Measurements from ENCODE around the gene RUNX3. TPM values are rescaled to one million over a fixed set of nuclear protein-coding genes. Genes with fewer than 3 reads are reported as not detected.
"Not testable (repeated sequence)": the region's sequence is repeated elsewhere in the genome, so short reads cannot be mapped to it uniquely, and the experiment has no call there.

RUNX3 gene
- total and polyA plus RNA-seq, 9 donors, result 0.22 to 4.5 (median 0.49) TPM

DNA sequence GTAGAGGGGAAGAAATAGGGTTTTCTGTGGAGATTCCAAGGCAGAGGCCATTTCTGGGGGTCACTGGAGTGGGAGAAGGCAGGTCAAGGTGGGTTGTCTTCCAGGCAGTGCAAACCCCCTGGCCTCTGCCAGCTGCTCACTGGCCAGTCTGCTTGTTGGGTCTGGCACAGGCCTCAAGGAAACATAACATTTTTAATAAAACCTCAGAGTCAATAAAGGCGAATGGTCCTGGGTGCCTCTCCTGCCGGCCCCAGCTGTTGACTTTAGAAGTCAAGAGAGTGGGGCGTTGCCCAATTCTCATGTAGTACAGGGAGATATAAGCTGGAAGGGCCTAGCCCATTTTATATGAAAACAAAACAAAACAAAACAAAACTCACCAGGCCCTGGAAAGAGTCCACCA is 36.6 kb downstream of the RUNX3 start:
- H3K27me3 ChIP-seq (ENCODE audit: control insufficient read depth, insufficient read depth, low read length), result peaks cover 9% of the 10 kb centered on the region
- H3K4me3 ChIP-seq (ENCODE audit: low read length), result no peak overlapping the region
- no peak for DNase-seq
- no CpG with 5 or more reads among the region's 3 CpGs for WGBS (ENCODE audit: insufficient coverage)
- peaks cover 3% of the 10 kb centered on the region for H3K9me3 ChIP-seq (replicated peaks; ENCODE audit: control insufficient read depth, low read depth, low read length)
- no peaks in the 10 kb centered on the region for H3K36me3 ChIP-seq (ENCODE audit: control insufficient read depth, insufficient read depth, low read length)
- H3K27ac ChIP-seq (ENCODE audit: low read length), result no peak overlapping the region
- no peaks in the 10 kb centered on the region for H3K4me1 ChIP-seq (ENCODE audit: control insufficient read depth, insufficient read depth, low read length)

DNA sequence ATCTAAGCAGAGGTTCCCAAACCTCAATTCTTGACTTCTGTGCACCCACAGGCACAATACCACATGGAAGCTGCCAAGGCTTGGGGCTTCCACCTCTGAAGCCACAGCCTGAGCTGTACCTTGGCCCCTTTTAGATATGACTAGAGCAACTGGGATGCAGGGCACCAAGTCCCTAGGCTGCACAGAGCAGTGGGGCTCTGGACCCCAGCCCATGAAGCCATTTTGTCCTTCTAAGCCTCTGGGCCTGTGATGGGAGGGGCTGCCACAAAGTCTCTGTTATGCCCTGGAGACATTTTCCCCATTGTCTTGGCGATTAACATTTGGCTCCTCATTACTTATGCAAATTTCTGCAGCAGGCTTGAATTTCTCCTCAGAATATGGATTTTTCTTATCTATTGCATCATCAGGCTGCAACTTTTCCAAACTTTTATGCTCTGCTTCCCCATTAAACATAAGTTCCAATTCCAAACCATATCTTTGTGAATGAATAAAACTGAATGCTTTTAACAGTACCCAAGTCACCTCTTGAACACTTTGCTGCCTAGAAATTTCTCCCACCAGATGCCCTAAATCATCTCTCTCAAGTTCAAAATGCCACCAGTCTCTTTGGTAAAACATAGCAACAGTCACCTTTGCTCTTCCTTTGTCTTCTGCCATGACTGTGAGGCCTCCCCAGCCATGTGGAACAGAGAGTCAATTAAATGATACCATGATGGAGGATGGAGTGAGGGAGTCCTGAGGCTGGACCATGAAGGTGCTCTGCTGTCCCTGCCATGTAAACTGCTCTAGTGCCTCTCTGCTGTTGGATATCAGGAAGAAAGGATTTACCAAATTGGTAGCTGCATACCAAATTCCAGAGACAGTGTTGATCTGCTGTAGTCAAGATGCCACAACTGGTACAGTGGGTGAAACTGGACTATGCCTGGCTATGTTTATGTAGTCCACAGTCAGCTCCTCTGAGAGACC is 37.6 kb downstream of the RUNX3 start:
- Histone ChIP-seq H3K36me3 (ENCODE audit: control insufficient read depth, insufficient read depth, low read length) (no peaks in the 10 kb centered on the region), H3K4me1 (ENCODE audit: control insufficient read depth, insufficient read depth, low read length) (no peaks in the 10 kb centered on the region), H3K4me3 (ENCODE audit: low read length) (no peak overlapping the region), H3K9me3 (replicated peaks; ENCODE audit: control insufficient read depth, low read depth, low read length) (peaks cover 3% of the 10 kb centered on the region), H3K27ac (ENCODE audit: low read length) (no peak overlapping the region), H3K27me3 (ENCODE audit: control insufficient read depth, insufficient read depth, low read length) (peaks cover 5% of the 10 kb centered on the region)
- no peak for DNase-seq
- 100% methylated on average over 1 of the region's 1 CpG for WGBS (ENCODE audit: insufficient coverage)

DNA sequence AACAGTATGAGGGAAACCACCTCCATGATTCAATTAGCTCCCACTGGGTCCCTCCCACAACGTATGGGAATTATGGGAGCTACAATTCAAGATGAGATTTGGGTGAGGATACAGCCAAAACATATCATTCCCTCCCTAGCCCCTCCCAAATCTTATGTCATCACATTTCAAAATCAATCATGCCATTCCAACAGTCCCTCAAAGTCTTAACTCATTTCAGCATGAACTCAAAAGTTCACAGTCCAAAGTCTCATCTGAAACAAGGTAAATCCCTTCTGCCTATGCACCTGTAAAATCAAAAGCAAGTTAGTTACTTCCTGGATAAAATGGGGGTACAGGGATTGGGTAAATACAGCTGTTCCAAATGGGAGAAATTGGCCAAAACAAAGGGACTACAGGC is 38.7 kb downstream of the RUNX3 start:
- H3K27ac ChIP-seq (ENCODE audit: low read length); H3K27me3 ChIP-seq (ENCODE audit: control insufficient read depth, insufficient read depth, low read length); H3K9me3 ChIP-seq (replicated peaks; ENCODE audit: control insufficient read depth, low read depth, low read length); H3K4me1 ChIP-seq (ENCODE audit: control insufficient read depth, insufficient read depth, low read length); H3K36me3 ChIP-seq (ENCODE audit: control insufficient read depth, insufficient read depth, low read length); DNase-seq; H3K4me3 ChIP-seq (ENCODE audit: low read length): not testable (repeated sequence)
- WGBS (ENCODE audit: insufficient coverage), result no CpG with 5 or more reads among the region's 1 CpG

DNA sequence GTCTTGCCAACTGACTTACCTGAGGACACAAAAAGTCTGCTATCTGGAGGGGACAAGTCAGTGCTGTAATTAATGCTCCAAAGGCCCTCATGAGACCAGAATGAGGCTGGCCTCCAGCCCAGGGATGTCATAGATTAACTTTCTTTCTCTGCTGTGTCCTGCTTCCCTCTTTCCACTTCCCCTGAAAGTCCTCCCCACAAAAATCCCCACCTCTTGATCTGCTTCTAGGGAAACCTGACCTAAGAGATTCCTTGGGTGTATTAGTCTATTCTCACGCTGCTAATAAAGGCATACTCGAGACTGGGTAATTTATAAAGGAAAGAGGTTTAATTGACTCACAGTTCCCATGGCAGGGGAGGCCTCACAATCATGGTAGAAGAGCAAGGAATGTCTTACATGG is 39.2 kb downstream of the RUNX3 start:
- Histone ChIP-seq H3K4me3 (ENCODE audit: low read length) (no peak overlapping the region), H3K4me1 (ENCODE audit: control insufficient read depth, insufficient read depth, low read length) (no peaks in the 10 kb centered on the region), H3K36me3 (ENCODE audit: control insufficient read depth, insufficient read depth, low read length) (no peaks in the 10 kb centered on the region), H3K9me3 (replicated peaks; ENCODE audit: control insufficient read depth, low read depth, low read length) (peaks cover 3% of the 10 kb centered on the region), H3K27me3 (ENCODE audit: control insufficient read depth, insufficient read depth, low read length) (peaks cover 5% of the 10 kb centered on the region), H3K27ac (ENCODE audit: low read length) (no peak overlapping the region)
- DNase-seq, result no peak
- WGBS (ENCODE audit: insufficient coverage), result 59% methylated on average over 2 of the region's 2 CpGs

DNA sequence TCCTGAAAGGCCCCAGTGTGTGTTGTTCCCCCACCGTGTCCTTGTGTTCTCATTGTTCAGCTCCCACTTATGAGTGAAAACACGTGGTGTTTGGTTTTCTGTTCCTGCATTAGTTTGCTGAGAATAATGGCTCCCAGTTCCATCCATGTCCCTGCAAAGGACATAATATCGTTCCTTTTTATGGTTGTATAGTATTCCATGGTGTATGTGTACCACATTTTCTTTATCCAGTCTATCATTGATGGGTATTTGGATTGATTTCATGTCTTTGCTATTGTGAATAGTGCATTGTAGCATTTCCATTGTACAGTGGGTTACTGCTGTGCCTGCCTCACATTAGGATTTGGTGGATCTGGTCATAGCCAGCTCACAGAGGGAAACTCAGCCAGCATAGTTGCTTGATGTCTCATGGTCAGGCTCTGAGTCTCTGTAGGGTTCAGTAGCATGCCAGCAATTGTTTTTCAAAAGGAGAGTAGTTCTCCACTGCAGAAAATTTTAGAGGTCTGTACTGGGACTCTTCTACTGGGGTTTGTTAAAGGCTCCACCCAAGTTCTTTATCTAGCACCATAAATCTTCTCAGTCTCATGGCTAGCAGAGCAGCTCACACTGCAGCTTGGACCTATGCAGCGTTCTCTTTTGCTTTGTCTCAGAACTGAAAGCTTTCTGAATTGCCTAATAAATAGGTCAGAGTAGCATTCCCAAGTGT is 41.0 kb downstream of the RUNX3 start:
- Histone ChIP-seq H3K36me3 (ENCODE audit: control insufficient read depth, insufficient read depth, low read length) (no peaks in the 10 kb centered on the region), H3K9me3 (replicated peaks; ENCODE audit: control insufficient read depth, low read depth, low read length) (peaks cover 3% of the 10 kb centered on the region), H3K27ac (ENCODE audit: low read length) (no peak overlapping the region), H3K4me1 (ENCODE audit: control insufficient read depth, insufficient read depth, low read length) (no peaks in the 10 kb centered on the region), H3K27me3 (ENCODE audit: control insufficient read depth, insufficient read depth, low read length) (peaks cover 5% of the 10 kb centered on the region), H3K4me3 (ENCODE audit: low read length) (no peak overlapping the region)
- WGBS (ENCODE audit: insufficient coverage), result 92% methylated on average over 2 of the region's 4 CpGs
- no peak for DNase-seq

DNA sequence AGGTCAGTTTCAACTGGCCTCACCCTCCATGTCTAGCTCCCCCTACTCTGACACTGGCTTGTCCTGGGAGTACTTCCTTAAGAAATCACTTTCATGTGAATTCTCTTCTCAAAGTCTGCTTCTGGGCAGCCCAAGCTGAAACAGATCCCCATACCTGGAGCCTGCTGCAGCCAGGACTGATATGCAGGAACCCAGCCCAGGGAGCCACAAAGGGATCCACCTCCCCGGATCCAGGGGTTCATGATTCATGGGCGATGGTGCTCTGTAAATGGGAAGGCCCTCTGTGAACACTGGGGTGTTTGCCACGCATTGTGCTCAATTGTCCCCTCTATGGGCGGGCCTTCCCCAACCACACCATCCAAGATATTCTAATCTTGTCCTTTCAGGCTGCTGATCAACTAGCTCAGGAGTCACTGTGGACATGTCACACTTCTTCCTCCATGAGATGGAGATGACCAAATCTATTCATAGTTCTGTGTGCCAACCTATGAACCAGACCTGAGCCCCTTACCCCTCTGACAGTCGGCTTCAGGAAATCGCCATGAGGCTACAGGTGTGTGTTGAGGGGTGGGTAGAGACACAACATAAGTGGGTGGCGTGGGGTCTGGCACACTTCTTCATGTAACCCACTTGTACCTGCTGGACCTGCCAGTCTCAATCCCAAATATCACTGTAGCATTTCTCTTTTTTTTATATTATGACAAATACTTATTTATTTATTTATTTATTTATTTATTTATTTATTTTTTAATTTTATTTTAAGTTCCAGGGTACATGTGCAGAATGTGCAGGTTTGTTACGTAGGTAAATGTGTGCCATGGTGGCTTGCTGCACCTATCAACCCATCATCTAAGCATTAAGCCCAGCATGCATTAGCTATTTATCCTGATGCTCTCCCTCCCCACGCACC is 41.8 kb downstream of the RUNX3 start:
- Histone ChIP-seq H3K27me3 (ENCODE audit: control insufficient read depth, insufficient read depth, low read length) (peaks cover 5% of the 10 kb centered on the region), H3K36me3 (ENCODE audit: control insufficient read depth, insufficient read depth, low read length) (no peaks in the 10 kb centered on the region), H3K9me3 (replicated peaks; ENCODE audit: control insufficient read depth, low read depth, low read length) (peaks cover 6% of the 10 kb centered on the region), H3K4me1 (ENCODE audit: control insufficient read depth, insufficient read depth, low read length) (no peaks in the 10 kb centered on the region), H3K4me3 (ENCODE audit: low read length) (no peak overlapping the region), H3K27ac (ENCODE audit: low read length) (no peak overlapping the region)
- DNase-seq, result no peak
- 67% methylated on average over 2 of the region's 9 CpGs for WGBS (ENCODE audit: insufficient coverage)

DNA sequence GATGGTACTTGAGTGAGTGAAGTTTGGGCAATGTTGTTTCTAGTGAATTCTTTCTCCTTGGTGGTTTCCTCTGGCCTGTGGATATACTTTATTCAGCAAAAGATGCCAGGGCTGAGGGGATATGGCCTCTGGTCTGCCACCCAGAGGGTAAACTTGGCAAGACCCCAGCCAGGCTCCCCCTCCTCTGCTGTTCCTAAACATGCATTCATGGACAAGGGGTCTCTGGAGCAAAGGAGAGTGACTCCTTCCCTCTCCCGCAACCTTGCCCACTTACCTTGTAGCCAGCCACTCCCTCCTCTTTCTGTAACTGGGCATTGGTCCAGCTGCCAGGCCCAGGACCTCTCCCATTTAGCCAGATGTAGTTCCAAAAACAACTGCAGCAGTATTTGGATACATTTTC is 43.8 kb downstream of the RUNX3 start:
- 67% methylated on average over 1 of the region's 1 CpG for WGBS (ENCODE audit: insufficient coverage)
- Histone ChIP-seq H3K27me3 (ENCODE audit: control insufficient read depth, insufficient read depth, low read length) (peaks cover 4% of the 10 kb centered on the region), H3K9me3 (replicated peaks; ENCODE audit: control insufficient read depth, low read depth, low read length) (peaks cover 4% of the 10 kb centered on the region), H3K27ac (ENCODE audit: low read length) (no peak overlapping the region), H3K36me3 (ENCODE audit: control insufficient read depth, insufficient read depth, low read length) (no peaks in the 10 kb centered on the region), H3K4me3 (ENCODE audit: low read length) (no peak overlapping the region), H3K4me1 (ENCODE audit: control insufficient read depth, insufficient read depth, low read length) (no peaks in the 10 kb centered on the region)
- no peak for DNase-seq

DNA sequence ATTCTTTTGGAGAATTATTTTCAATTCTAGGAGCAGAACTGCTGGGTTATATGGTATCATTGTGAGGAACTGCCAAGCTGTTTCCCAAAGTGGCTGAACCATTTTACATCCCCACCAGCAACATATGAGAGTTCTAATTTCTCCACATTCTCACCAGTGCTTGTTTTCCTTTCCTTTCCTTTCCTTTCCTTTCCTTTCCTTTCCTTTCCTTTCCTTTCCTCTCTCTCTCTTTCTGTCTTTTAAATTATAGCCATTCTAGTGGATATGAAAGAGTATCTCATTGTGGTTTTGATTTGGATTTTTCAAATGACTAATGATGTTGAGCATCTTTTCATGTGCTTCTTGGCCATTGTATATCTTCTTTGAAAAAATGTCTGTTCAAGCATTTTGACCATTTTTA is 45.3 kb downstream of the RUNX3 start:
- Histone ChIP-seq H3K4me3 (ENCODE audit: low read length) (no peak overlapping the region), H3K27me3 (ENCODE audit: control insufficient read depth, insufficient read depth, low read length) (peaks cover 4% of the 10 kb centered on the region), H3K27ac (ENCODE audit: low read length) (no peak overlapping the region), H3K4me1 (ENCODE audit: control insufficient read depth, insufficient read depth, low read length) (no peaks in the 10 kb centered on the region), H3K36me3 (ENCODE audit: control insufficient read depth, insufficient read depth, low read length) (no peaks in the 10 kb centered on the region), H3K9me3 (replicated peaks; ENCODE audit: control insufficient read depth, low read depth, low read length) (peaks cover 4% of the 10 kb centered on the region)
- DNase-seq, result no peak

DNA sequence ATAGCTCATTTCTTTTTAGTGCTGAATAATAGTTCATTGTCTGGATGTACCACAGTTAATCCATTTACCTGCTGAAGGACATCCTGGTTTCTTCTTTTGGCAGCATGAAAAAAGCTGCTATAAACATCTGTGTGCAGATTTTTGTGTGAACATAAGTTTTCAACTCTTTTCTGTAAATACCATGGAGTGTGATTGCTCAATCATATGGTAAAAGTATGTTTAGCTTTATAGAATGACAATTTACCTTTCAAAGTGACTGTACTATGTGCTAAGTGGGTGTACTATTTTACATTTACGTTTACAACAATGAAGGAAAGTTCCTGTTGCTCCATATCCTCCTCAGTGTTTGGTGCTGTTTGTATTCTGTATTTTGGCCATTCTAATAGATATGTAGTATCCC is 49.0 kb downstream of the RUNX3 start:
- H3K9me3 ChIP-seq (replicated peaks; ENCODE audit: control insufficient read depth, low read depth, low read length), result peaks cover 4% of the 10 kb centered on the region
- no peaks in the 10 kb centered on the region for H3K4me1 ChIP-seq (ENCODE audit: control insufficient read depth, insufficient read depth, low read length)
- no peaks in the 10 kb centered on the region for H3K36me3 ChIP-seq (ENCODE audit: control insufficient read depth, insufficient read depth, low read length)
- H3K27me3 ChIP-seq (ENCODE audit: control insufficient read depth, insufficient read depth, low read length), result peaks cover 8% of the 10 kb centered on the region
- no peak for DNase-seq
- no CpG with 5 or more reads among the region's 1 CpG for WGBS (ENCODE audit: insufficient coverage)
- no peak overlapping the region for H3K27ac ChIP-seq (ENCODE audit: low read length)
- no peak overlapping the region for H3K4me3 ChIP-seq (ENCODE audit: low read length)

Measured in muscle of leg (tissue), 11 donors.